ES-I3 (cell line): ENCODE results near the gene SSR3.

Experiments used
- H3K36me3 ChIP-seq: 2 replicates; pipeline ENCODE4 v1.6.1; 2013; ENCODE audit warnings: mild to moderate bottlenecking, low read length, control low read depth, moderate library complexity; ENCODE audit not compliant: insufficient read depth
- H3K4me1 ChIP-seq: 2 replicates; pipeline ENCODE4 v1.6.1; 2013; ENCODE audit warnings: mild to moderate bottlenecking, control low read depth, low read length; ENCODE audit not compliant: insufficient read depth
- H3K9ac ChIP-seq: 2 replicates; pipeline ENCODE4 v1.6.1; 2013; ENCODE audit warnings: low read depth, mild to moderate bottlenecking, low read length, moderate library complexity
- H3K9me3 ChIP-seq: 2 replicates; pipeline ENCODE4 v1.6.1; 2013; ENCODE audit warnings: mild to moderate bottlenecking, low read length, moderate library complexity; ENCODE audit not compliant: control insufficient read depth, insufficient read depth

Gene SSR3

DNA sequence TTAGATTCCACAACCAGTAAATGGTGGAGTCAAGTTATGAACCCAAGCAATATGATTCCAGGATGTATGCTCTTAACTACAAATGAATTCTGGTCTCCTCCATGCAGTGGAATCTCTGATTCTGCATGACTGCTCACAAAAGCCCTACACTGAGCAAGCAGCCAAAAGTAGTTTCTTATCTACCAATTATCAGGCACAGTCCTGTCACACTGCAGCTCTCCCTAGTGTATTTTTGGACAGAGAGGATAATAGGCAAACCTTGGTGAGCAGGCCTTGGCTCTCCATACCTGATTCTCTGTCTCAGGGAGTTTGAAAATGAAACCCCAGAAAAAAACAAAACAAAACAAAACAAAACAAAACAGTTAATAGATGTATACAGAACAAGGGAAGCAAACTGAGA, 3.5 kb upstream of the SSR3 start:
- no peaks in the 10 kb centered on the region for H3K36me3 ChIP-seq
- no peaks in the 10 kb centered on the region for H3K4me1 ChIP-seq
- H3K9me3 ChIP-seq = no peaks in the 10 kb centered on the region
- no peak overlapping the region for H3K9ac ChIP-seq

DNA sequence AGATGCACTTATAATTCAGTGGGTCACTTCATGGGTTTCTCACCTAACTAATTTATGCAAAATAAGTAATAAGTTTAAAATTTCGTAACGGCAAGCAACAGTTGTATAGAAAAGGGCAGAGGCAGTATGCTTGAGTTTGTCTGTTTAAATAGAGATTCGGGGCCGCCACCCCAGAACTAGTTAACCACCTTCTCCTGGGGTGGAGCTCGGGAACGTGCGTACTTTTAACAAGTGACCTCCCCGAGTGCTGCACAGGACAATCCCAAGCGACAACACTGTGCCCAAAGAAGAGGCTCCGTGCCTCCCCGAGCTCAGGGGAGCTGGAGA, 439 bp downstream of the SSR3 start:
- Histone ChIP-seq H3K36me3 (peaks cover 13% of the 10 kb centered on the region; the same call in 1 of the 2 replicates), H3K9me3 (no peaks in the 10 kb centered on the region), H3K4me1 (no peaks in the 10 kb centered on the region), H3K9ac (peak overlapping the region; percentile 87)

- Histone ChIP-seq H3K9ac (peak overlapping the region; percentile 87), H3K9me3 (no peaks in the 10 kb centered on the region), H3K4me1 (no peaks in the 10 kb centered on the region), H3K36me3 (peaks cover 19% of the 10 kb centered on the region; the same call in 1 of the 2 replicates)
These were observed 1.1 kb downstream of the SSR3 start for GRCh38 chr3:156553705-156554356.

- H3K4me1 ChIP-seq = no peaks in the 10 kb centered on the region
These were observed 1.9 kb downstream of the SSR3 start for GRCh38 chr3:156552973-156553372.

DNA sequence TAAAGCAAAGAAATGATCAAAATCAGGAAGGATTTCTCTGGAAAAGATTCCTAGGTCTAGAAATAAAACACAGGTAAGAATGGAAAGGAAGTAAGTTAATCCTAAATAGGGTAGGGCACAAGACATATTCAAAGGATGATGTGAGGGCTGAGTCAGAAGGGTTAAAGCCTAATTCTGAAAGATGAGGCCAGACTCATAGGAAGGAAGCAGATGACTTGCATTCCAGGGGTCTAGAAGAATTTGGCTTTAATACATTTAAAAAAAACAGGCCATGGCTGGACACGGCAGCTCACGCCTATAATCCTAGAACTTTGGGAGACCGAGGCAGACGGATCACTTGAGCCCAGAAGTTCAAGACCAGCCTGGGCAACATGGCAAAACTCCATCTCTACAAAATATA, 3.2 kb downstream of the SSR3 start:
- H3K9me3 ChIP-seq = no peaks in the 10 kb centered on the region
- peaks cover 36% of the 10 kb centered on the region for H3K36me3 ChIP-seq
- H3K4me1 ChIP-seq = no peaks in the 10 kb centered on the region
- no peak overlapping the region for H3K9ac ChIP-seq

More at GRCh38 chr3:156552973-156553372, 1.9 kb downstream of the SSR3 start:
- H3K9ac ChIP-seq = no peak overlapping the region
- no peaks in the 10 kb centered on the region for H3K9me3 ChIP-seq
- peaks cover 27% of the 10 kb centered on the region for H3K36me3 ChIP-seq

DNA sequence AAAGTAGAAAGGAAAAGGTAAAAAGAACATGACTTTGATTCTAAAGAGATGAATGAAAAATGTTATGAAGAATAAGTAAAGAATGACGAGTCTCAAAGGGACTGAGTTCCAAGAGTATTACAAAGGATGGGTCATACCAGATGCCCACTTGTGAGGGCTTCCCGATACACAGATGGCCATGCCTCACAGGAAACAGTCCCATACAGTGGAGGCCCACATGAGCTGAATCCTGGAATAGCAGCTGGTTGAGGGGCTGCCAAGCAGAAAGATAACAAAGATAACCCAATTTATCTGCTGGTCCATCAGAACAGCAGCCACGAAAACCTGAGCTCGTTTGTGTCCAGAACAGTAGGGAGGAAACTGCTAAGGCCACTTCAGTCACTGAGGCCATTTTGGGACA, 3.7 kb downstream of the SSR3 start:
- Histone ChIP-seq H3K9me3 (no peaks in the 10 kb centered on the region), H3K9ac (no peak overlapping the region), H3K36me3 (peaks cover 38% of the 10 kb centered on the region), H3K4me1 (no peaks in the 10 kb centered on the region)

- Histone ChIP-seq H3K4me1 (no peaks in the 10 kb centered on the region), H3K9ac (no peak overlapping the region), H3K36me3 (peaks cover 51% of the 10 kb centered on the region)
These were observed 6.0 kb downstream of the SSR3 start for GRCh38 chr3:156548902-156549301.

GRCh38 chr3:156548041-156548687, 6.8 kb downstream of the SSR3 start:
- H3K9me3 ChIP-seq = no peaks in the 10 kb centered on the region
- peaks cover 56% of the 10 kb centered on the region for H3K36me3 ChIP-seq
- H3K9ac ChIP-seq = no peak overlapping the region
- H3K4me1 ChIP-seq = no peaks in the 10 kb centered on the region

More at GRCh38 chr3:156548902-156549301, 6.0 kb downstream of the SSR3 start:
- H3K9me3 ChIP-seq = no peaks in the 10 kb centered on the region

- H3K4me1 ChIP-seq = no peaks in the 10 kb centered on the region
- H3K36me3 ChIP-seq = peaks cover 57% of the 10 kb centered on the region
- no peaks in the 10 kb centered on the region for H3K9me3 ChIP-seq
- H3K9ac ChIP-seq = no peak overlapping the region
These were observed 7.3 kb downstream of the SSR3 start for GRCh38 chr3:156547637-156548036.

GRCh38 chr3:156543043-156543555, 11.8 kb downstream of the SSR3 start:
- no peak overlapping the region for H3K9ac ChIP-seq
- no peaks in the 10 kb centered on the region for H3K9me3 ChIP-seq
- H3K36me3 ChIP-seq = peaks cover 43% of the 10 kb centered on the region
- no peaks in the 10 kb centered on the region for H3K4me1 ChIP-seq

DNA sequence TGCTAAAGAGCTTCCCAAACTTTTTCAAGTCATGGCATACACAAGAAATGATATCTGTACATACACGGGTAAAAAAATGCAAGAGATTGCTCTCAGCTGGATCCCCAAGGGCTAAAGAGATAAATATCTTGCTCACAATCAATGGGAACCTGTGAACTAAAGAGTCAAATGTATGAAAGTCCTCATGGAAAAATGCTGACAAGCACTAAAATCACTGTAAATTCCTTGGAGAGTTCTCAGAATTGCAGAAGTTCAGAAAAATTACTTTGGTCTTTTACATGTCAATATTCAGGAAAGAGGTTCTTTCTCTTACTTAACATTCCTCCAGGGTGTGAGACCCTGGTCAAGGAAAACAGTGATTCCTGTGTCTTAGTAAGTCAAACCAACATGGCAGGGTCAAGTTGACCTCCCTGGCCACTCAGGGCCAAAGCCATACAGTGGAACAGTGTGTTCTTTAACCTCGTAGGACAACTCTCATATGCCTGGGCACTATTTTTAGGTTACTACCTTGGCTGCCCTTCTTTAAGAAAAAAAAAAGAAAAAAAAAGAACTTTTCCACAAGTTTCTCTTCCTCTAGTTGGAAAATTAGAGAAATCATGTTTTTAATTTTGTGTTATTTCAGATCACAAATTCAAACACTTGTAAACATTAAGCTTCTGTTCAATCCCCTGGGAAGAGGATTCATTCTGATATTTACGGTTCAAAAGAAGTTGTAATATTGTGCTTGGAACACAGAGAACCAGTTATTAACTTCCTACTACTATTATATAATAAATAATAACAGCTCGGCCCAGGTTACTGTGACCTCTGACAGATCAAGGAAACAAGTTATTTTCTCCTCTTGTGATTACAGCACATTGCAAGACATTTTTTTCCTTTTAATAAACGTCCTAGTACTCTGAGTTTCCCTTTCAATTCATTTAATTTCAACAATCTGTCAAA, 12.5 kb downstream of the SSR3 start:
- Histone ChIP-seq H3K36me3 (peaks cover 36% of the 10 kb centered on the region), H3K4me1 (no peaks in the 10 kb centered on the region), H3K9me3 (no peaks in the 10 kb centered on the region), H3K9ac (no peak overlapping the region)

- peaks cover 9% of the 10 kb centered on the region; the same call in 1 of the 2 replicates for H3K4me1 ChIP-seq
- H3K9me3 ChIP-seq = no peaks in the 10 kb centered on the region
- peaks cover 21% of the 10 kb centered on the region for H3K36me3 ChIP-seq
- no peak overlapping the region for H3K9ac ChIP-seq
These were observed 15.1 kb downstream of the SSR3 start for GRCh38 chr3:156539802-156540201.

- peaks cover 15% of the 10 kb centered on the region for H3K4me1 ChIP-seq
- no peak overlapping the region for H3K9ac ChIP-seq
- no peaks in the 10 kb centered on the region for H3K9me3 ChIP-seq
- H3K36me3 ChIP-seq = peaks cover 19% of the 10 kb centered on the region
These were observed 15.9 kb downstream of the SSR3 start for GRCh38 chr3:156539051-156539450.

GRCh38 chr3:156536524-156537316, 18.2 kb downstream of the SSR3 start:
- no peak overlapping the region for H3K9ac ChIP-seq
- peaks cover 12% of the 10 kb centered on the region; the same call in 1 of the 2 replicates for H3K36me3 ChIP-seq
- no peaks in the 10 kb centered on the region for H3K9me3 ChIP-seq
- peaks cover 22% of the 10 kb centered on the region for H3K4me1 ChIP-seq
